ENCODE results near the gene ELAC2. TPM values are rescaled to one million over a fixed set of nuclear protein-coding genes. Genes with fewer than 3 reads are reported as not detected.

ELAC2 gene
- total RNA-seq, 1 donor from 2014 or later, result 41.0 TPM

GRCh38 chr17:12947047-12947446 is 70.8 kb downstream of the ELAC2 start:
- DNase-seq, result no peak
- no peaks in the 10 kb centered on the region for H3K27me3 ChIP-seq (ENCODE audit: low read depth)
- no peaks in the 10 kb centered on the region for H3K4me1 ChIP-seq
- H3K36me3 ChIP-seq, result peaks cover 35% of the 10 kb centered on the region
- intact Hi-C loops (cut with DNase I), result no loop called here
- no peak for ATAC-seq
- no peak overlapping the region for H3K4me3 ChIP-seq
- TF ChIP-seq, protein P1, sequence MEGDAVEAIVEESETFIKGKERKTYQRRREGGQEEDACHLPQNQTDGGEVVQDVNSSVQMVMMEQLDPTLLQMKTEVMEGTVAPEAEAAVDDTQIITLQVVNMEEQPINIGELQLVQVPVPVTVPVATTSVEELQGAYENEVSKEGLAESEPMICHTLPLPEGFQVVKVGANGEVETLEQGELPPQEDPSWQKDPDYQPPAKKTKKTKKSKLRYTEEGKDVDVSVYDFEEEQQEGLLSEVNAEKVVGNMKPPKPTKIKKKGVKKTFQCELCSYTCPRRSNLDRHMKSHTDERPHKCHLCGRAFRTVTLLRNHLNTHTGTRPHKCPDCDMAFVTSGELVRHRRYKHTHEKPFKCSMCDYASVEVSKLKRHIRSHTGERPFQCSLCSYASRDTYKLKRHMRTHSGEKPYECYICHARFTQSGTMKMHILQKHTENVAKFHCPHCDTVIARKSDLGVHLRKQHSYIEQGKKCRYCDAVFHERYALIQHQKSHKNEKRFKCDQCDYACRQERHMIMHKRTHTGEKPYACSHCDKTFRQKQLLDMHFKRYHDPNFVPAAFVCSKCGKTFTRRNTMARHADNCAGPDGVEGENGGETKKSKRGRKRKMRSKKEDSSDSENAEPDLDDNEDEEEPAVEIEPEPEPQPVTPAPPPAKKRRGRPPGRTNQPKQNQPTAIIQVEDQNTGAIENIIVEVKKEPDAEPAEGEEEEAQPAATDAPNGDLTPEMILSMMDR (IDR thresholded peaks at IDR 0.05), result no peak
- H3K27ac ChIP-seq, result no peak overlapping the region
- no peaks in the 10 kb centered on the region for H3K9me3 ChIP-seq

Other genes starting within 250 kb of the ELAC2 start
- 39.0 TPM for gene ARHGAP44, start 228.5 kb downstream of the ELAC2 start, total RNA-seq